Measurements from ENCODE around the gene CUL4A.

DNA sequence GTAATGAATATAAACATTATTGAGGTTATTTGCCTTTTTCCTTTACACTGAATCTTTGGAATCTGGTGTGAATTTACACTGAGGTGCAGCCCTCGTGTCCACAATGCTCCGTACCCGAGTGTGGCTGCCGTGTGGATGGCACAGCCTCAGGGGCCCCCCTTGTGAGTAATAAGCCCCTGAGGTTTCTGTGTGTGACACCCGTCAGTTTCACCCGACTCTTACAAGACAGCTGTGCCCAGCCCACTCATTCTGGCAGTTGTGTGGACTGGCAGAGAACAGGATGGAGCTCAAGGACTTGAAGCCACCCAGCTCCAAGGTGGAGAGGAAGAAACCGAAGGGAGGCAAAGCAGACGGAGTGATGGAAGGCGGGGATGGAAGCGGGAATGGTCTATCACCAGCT lies 43.1 kb upstream of the CUL4A start:
- TF ChIP-seq, protein P1, sequence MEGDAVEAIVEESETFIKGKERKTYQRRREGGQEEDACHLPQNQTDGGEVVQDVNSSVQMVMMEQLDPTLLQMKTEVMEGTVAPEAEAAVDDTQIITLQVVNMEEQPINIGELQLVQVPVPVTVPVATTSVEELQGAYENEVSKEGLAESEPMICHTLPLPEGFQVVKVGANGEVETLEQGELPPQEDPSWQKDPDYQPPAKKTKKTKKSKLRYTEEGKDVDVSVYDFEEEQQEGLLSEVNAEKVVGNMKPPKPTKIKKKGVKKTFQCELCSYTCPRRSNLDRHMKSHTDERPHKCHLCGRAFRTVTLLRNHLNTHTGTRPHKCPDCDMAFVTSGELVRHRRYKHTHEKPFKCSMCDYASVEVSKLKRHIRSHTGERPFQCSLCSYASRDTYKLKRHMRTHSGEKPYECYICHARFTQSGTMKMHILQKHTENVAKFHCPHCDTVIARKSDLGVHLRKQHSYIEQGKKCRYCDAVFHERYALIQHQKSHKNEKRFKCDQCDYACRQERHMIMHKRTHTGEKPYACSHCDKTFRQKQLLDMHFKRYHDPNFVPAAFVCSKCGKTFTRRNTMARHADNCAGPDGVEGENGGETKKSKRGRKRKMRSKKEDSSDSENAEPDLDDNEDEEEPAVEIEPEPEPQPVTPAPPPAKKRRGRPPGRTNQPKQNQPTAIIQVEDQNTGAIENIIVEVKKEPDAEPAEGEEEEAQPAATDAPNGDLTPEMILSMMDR (IDR thresholded peaks at IDR 0.05; ENCODE audit: poor library complexity), result no peak
- TF ChIP-seq EZH2 (IDR thresholded peaks at IDR 0.05; ENCODE audit: borderline replicate concordance) (no peak), EZH2phosphoT487 (IDR thresholded peaks at IDR 0.05; ENCODE audit: low read depth, severe bottlenecking, unreplicated experiment) (no peak)
